HepG2 (cell line): Measurements from ENCODE around the gene DNMBP. TPM values are rescaled to one million over a fixed set of nuclear protein-coding genes. Genes with fewer than 3 reads are reported as not detected.

ENCODE experiments used
- ATAC-seq: fragments of 200-7000 bp; cut with Tn5 transposase; 3 replicates; pipeline ENCODE4 v1.9.1; 2020; ENCODE audit warnings: mild to moderate bottlenecking, moderate library complexity
- BruUV-seq: library from RNA; stranded (reverse); fragments of 400-500 nt; replicated peaks from 2 replicates; lab custom pipeline; 2021; lab: Mats Ljungman, UMichigan
- CTCF ChIA-PET: fragments of 300-600 bp; formaldehyde crosslinking; extraction: SDS; loops from one replicate; lab custom pipeline; 2021; ENCODE audit warnings: low total read pairs, inconsistent platforms, low intra/inter-chr PET ratio; lab: Yijun Ruan, JAX
- POLR2A ChIA-PET: fragments of 350-600 bp; sonication (Branson Sonifier 250); formaldehyde crosslinking; loops from one replicate; lab custom pipeline; 2020; ENCODE audit warnings: antibody characterized with exemption, inconsistent platforms; lab: Yijun Ruan, JAX
- DNase-seq: peaks from one replicate; pipeline ENCODE4 v3.0.0-alpha.2; 2015; ENCODE audit warnings: low spot score
- FAIRE-seq: peaks from 3 replicates; lab custom pipeline; 2011; peaks lifted over from hg19 to GRCh38; lab: Jason Lieb, UNC
- H2AFZ ChIP-seq: one replicate; pipeline ENCODE4 v1.6.1; 2011; ENCODE audit warnings: low read length, inconsistent platforms
- H3K27ac ChIP-seq: fragments of 300-600 bp; 3 replicates; pipeline ENCODE4 v1.8.0; 2011; ENCODE audit warnings: mixed run types, mild to moderate bottlenecking, mixed read lengths, low read length, inconsistent platforms; ENCODE audit not compliant: insufficient read depth; ENCODE audit errors: extremely low read length
- H3K27me3 ChIP-seq, 2 experiments: fragments of 200-600 bp in 1 of 2; 2 replicates in 1 of 2; 3 replicates in 1 of 2; pipeline versions ENCODE4 v1.6.0 to v1.8.0; 2011; ENCODE audit warnings: low read length in 2 of 2, mild to moderate bottlenecking in 2 of 2, moderate library complexity in 2 of 2, inconsistent platforms in 1 of 2; ENCODE audit not compliant: insufficient read depth in 2 of 2, control insufficient read depth in 1 of 2
- H3K36me3 ChIP-seq, 2 experiments: fragments of 200-600 bp in 1 of 2; replicated peaks in 1 of 2; 2 replicates in 1 of 2; 3 replicates in 1 of 2; pipeline versions ENCODE4 v1.5.1 to v1.8.0; 2011; ENCODE audit warnings: low read length in 2 of 2, inconsistent platforms in 1 of 2; ENCODE audit not compliant: insufficient read depth in 2 of 2, control insufficient read depth in 1 of 2
- H3K4me1 ChIP-seq: 2 replicates; pipeline ENCODE4 v1.5.1; 2012; ENCODE audit warnings: low read length, inconsistent platforms; ENCODE audit not compliant: insufficient read depth
- H3K4me2 ChIP-seq: 2 replicates; pipeline ENCODE4 v1.6.0; 2011; ENCODE audit warnings: low read depth, low read length, inconsistent platforms
- H3K4me3 ChIP-seq, 3 experiments: fragments of 200-600 bp in 1 of 3; sonication (generic), shearing (Covaris generic) in 1 of 3; replicated peaks in 1 of 3; 2 replicates each; pipeline ENCODE4 v1.5.1; 2011 to 2016; ENCODE audit warnings: low read length in 3 of 3, inconsistent platforms in 2 of 3, low read depth in 2 of 3, mild to moderate bottlenecking in 2 of 3, control low read depth in 1 of 3, mixed read lengths in 1 of 3; ENCODE audit not compliant: insufficient read depth in 1 of 3
- H3K79me2 ChIP-seq: one replicate; pipeline ENCODE4 v1.6.1; 2011; ENCODE audit warnings: low read length, inconsistent platforms; ENCODE audit not compliant: insufficient read depth
- H3K9ac ChIP-seq: 2 replicates; pipeline ENCODE4 v1.6.0; 2011; ENCODE audit warnings: mild to moderate bottlenecking, low read depth, low read length, inconsistent platforms; ENCODE audit not compliant: insufficient read depth
- H3K9me3 ChIP-seq: 2 replicates; pipeline ENCODE4 v1.5.1; 2012; ENCODE audit warnings: mild to moderate bottlenecking, low read length
- H4K20me1 ChIP-seq: 2 replicates; pipeline ENCODE4 v1.6.0; 2011; ENCODE audit warnings: inconsistent platforms, mild to moderate bottlenecking, low read length, moderate library complexity; ENCODE audit not compliant: insufficient read depth
- AGO2 ChIP-seq: fragments of 200-400 bp; formaldehyde crosslinking; optimal IDR thresholded peaks from 2 replicates; pipeline ENCODE3; 2017; ENCODE audit warnings: mild to moderate bottlenecking, low read depth, low read length, moderate library complexity
- CENPT ChIP-seq: sonication (generic); formaldehyde crosslinking; IDR thresholded peaks from 2 replicates; pipeline ENCODE4 v1.8.0; 2022; ENCODE audit warnings: low read depth, mild to moderate bottlenecking, moderate library complexity, missing genetic modification reagents
- FOSL2 ChIP-seq: sonication (generic); formaldehyde crosslinking; IDR thresholded peaks from 2 replicates; pipeline ENCODE4 v1.4.0; 2020; ENCODE audit warnings: missing genetic modification reagents
- FOXM1 ChIP-seq: sonication (generic); formaldehyde crosslinking; IDR thresholded peaks from 2 replicates; pipeline ENCODE4 v1.5.0; 2020; ENCODE audit warnings: missing genetic modification reagents
- GABPA ChIP-seq, 2 experiments: IDR thresholded peaks; 2 replicates each; pipeline ENCODE4 v1.6.1; 2011 to 2016; ENCODE audit warnings: low read depth in 2 of 2, low read length in 1 of 2, missing biosample characterization in 1 of 2, missing genetic modification characterization in 1 of 2
- GATA4 ChIP-seq: sonication (generic); IDR thresholded peaks from 2 replicates; pipeline ENCODE4 v1.6.1; 2016; ENCODE audit warnings: antibody characterized with exemption, low read depth, borderline replicate concordance
- KDM5A ChIP-seq: fragments of 200-600 bp; sonication (generic); IDR thresholded peaks from 2 replicates; pipeline ENCODE4 v1.7.0; 2018; ENCODE audit warnings: antibody characterized with exemption, mild to moderate bottlenecking, low read length, borderline replicate concordance
- RBFOX2 ChIP-seq: fragments of 200-400 bp; formaldehyde crosslinking; IDR thresholded peaks from 2 replicates; pipeline ENCODE4 v1.6.1; 2017; ENCODE audit warnings: low read depth, mild to moderate bottlenecking, low read length
- RBM22 ChIP-seq: fragments of 200-400 bp; formaldehyde crosslinking; optimal IDR thresholded peaks from 2 replicates; pipeline ENCODE3; 2017; ENCODE audit warnings: mild to moderate bottlenecking, low read length, moderate library complexity
- SP5 ChIP-seq: IDR thresholded peaks from 2 replicates; pipeline ENCODE4 v1.6.1; 2016; ENCODE audit warnings: low read depth, borderline replicate concordance
- SRSF1 ChIP-seq: fragments of 200-400 bp; formaldehyde crosslinking; optimal IDR thresholded peaks from 2 replicates; pipeline ENCODE3; 2017; ENCODE audit warnings: mild to moderate bottlenecking, low read depth, low read length, moderate library complexity
- STAT5B ChIP-seq: sonication (generic); formaldehyde crosslinking; IDR thresholded peaks from 2 replicates; pipeline ENCODE4 v1.4.0; 2020; ENCODE audit warnings: missing genetic modification reagents
- TCF7 ChIP-seq: sonication (generic); IDR thresholded peaks from 2 replicates; pipeline ENCODE4 v1.6.1; 2016; ENCODE audit warnings: antibody characterized with exemption, low read depth
- WGBS: methylation state at CpG from one replicate; pipeline ENCODE4 v1.1.6; 2017; ENCODE audit warnings: low lambda C conversion rate; 5-methylcytosine and 5-hydroxymethylcytosine counted together
- in situ Hi-C: cut with HindIII; loops from 2 replicates; pipeline ENCODE4 v1.10.0; 2017; ENCODE audit warnings: low pct_unique_long_range_greater_than_20kb; ENCODE audit not compliant: extremely low pct_ligation_motif_present
- intact Hi-C: fragments of 100-400 bp; cut with micrococcal nuclease; formaldehyde crosslinking; loops from one replicate; pipeline ENCODE4 v1.10.0; 2022; ENCODE audit not compliant: unreplicated experiment
- polyA plus RNA-seq, 8 experiments: library from polyadenylated mRNA; depleted of rRNA in 3 of 8; stranded (reverse) in 7 of 8; unstranded in 1 of 8; fragments of >200 nt; fragmentation: Illumina TruSeq in 4 of 8; extraction: Trizol in 4 of 8; gene quantifications; 2 replicates each; pipeline versions ENCODE4 v1.2.1 to v1.2.3, GENCODE V29; 2011 to 2016; ENCODE audit warnings: low read depth in 4 of 8, missing spikeins in 1 of 8, mixed read lengths in 1 of 8; ENCODE audit not compliant: insufficient read depth in 1 of 8
- total RNA-seq, 5 experiments: library from RNA; depleted of rRNA; stranded (reverse); fragments of >200 nt; fragmentation: Illumina TruSeq; extraction: Trizol; gene quantifications; 2 replicates each; pipeline ENCODE4 v1.2.3, GENCODE V29; 2016; ENCODE audit warnings: low read depth in 1 of 5
- TF ChIP-seq, protein P1 (sequence below): IDR thresholded peaks from 2 replicates; pipeline ENCODE4 v1.6.1; 2012; ENCODE audit warnings: inconsistent platforms

The DNMBP gene
- total and polyA plus RNA-seq, 2 of the 13 experiments (the other 11 are each of a cell fraction or from before 2014, with no cell fraction given), result 3.6 to 6.3 TPM

DNA sequence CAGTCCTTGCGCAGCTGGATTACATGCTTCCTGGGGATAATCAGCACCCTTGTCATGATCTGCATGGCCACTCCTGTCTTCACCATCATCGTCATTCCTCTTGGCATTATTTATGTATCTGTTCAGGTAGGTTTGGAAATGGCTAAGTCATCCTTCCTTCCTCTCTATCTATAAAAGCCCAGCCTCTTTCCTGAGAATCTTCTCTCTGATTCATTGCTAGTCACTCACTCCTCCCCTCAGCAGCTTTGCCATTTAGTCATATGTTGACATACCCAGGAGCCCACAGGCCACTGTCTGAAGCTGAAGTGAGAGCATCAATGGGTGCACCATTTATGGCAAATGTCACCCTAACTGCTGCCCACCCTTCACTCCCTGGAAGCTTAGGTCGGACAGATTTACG lies 175.3 kb downstream of the DNMBP start:
- Histone ChIP-seq H3K79me2 (no peaks in the 10 kb centered on the region), H3K27me3 (no peaks in the 10 kb centered on the region), H3K27ac (no peak overlapping the region), H4K20me1 (no peaks in the 10 kb centered on the region; the same call in 1 of the 2 replicates), H3K4me3 (no peak overlapping the region), H3K4me2 (no peak overlapping the region), H3K4me1 (peaks cover 25% of the 10 kb centered on the region), H2AFZ (no peak overlapping the region), H3K9ac (no peak overlapping the region), H3K9me3 (no peaks in the 10 kb centered on the region), H3K36me3 (peaks cover 49 to 73% of the 10 kb centered on the region in 2 experiments)
- TF ChIP-seq FOSL2 (CRISPR knock-in tag) (0 out of 2 replicates have a peak, but pooled peaks have one; percentile 23), AGO2 (peak; percentile 37), RBM22 (peak; percentile 17), TCF7 (no peak), CENPT (CRISPR knock-in tag) (no peak)
- POLR2A ChIA-PET, result no interaction called here
- BruUV-seq, result no TSS peak
- FAIRE-seq, result no peak
- in situ Hi-C loops (no loop called here), intact Hi-C loops (no loop called here)
- DNase-seq, result peak; percentile 23
- WGBS, result 96% methylated on average over 4 of the region's 4 CpGs
- CTCF ChIA-PET, result no interaction called here
- peak; percentile 42 for ATAC-seq

DNA sequence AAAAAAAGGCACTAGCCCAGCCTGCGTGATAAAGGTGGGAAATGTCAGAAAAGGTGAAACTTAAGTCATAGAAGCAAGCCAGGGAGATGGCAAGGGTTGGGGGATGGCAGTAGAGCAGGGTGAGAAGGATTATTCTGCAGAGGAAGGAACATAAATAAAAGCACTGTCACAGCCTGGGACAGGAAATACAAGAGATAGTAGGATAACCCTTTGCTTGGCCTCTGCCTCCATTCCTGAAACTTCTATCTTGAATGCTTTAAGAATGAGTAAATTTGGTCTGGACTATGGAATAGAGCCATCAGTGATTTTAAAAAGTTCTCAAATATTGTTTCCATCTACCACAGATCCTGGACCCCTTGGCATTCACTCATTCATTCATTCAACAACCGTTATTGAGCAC lies 177.3 kb downstream of the DNMBP start:
- no peak overlapping the region for H3K4me3 ChIP-seq
- BruUV-seq, result no TSS peak
- no peak overlapping the region for H2AFZ ChIP-seq
- H3K4me2 ChIP-seq, result no peak overlapping the region
- no peak overlapping the region for H3K9ac ChIP-seq
- H4K20me1 ChIP-seq, result no peaks in the 10 kb centered on the region; the same call in 1 of the 2 replicates
- ATAC-seq (no peak), DNase-seq (no peak), FAIRE-seq (no peak)
- CTCF ChIA-PET, result no interaction called here
- in situ Hi-C loops, result no loop called here
- POLR2A ChIA-PET, result no interaction called here
- H3K9me3 ChIP-seq, result no peaks in the 10 kb centered on the region
- 98% methylated on average over 2 of the region's 2 CpGs for WGBS
- H3K4me1 ChIP-seq, result peaks cover 25% of the 10 kb centered on the region
- H3K27me3 ChIP-seq, result no peaks in the 10 kb centered on the region
- TF ChIP-seq GATA4 (no peak), AGO2 (peak; percentile 32), KDM5A (no peak), STAT5B (no peak), GABPA (IDR thresholded peaks at IDR 0.05; ENCODE audit: low read depth, low read length) (no peak), GABPA (CRISPR knock-in tag; IDR thresholded peaks at IDR 0.05; ENCODE audit: low read depth) (no peak), SRSF1 (no peak), RBFOX2 (0 out of 2 replicates have a peak, but pooled peaks have one; percentile 35), FOXM1 (no peak), SP5 (no peak)
- TF ChIP-seq, protein P1, sequence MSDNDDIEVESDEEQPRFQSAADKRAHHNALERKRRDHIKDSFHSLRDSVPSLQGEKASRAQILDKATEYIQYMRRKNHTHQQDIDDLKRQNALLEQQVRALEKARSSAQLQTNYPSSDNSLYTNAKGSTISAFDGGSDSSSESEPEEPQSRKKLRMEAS, result no peak
- H3K27ac ChIP-seq, result no peak overlapping the region
- peaks cover 55 to 90% of the 10 kb centered on the region in 2 experiments for H3K36me3 ChIP-seq
- intact Hi-C loops, result no loop called here
- no peaks in the 10 kb centered on the region for H3K79me2 ChIP-seq
